GM21576 (cell line): ENCODE results near the gene KCTD19.
"Not testable (repeated sequence)": the region's sequence is repeated elsewhere in the genome, so short reads cannot be mapped to it uniquely, and the experiment has no call there.

Source experiments
- ATAC-seq: cut with Tn5 transposase; IDR thresholded peaks from one replicate; pipeline ENCODE4 v1.9.1; 2021; ENCODE audit warnings: mild to moderate bottlenecking, moderate library complexity; ENCODE audit not compliant: unreplicated experiment

Gene KCTD19

GRCh38 chr16:67326472-67327309 lies at the start of gene KCTD19, which contains the start of gene LRRC36:
TSS of gene KCTD19 (minus strand) at chr16:67326741. CDS start at chr16:67326707, 34 bp downstream.
TSS of gene LRRC36 (plus strand) at chr16:67326815. CDS start at chr16:67326863, 48 bp downstream.
- ATAC-seq = no peak

- ATAC-seq = not testable (repeated sequence)
Measured at GRCh38 chr16:67376012-67376411, 49.5 kb upstream of the KCTD19 start.

- ATAC-seq = no peak
Measured at GRCh38 chr16:67372664-67373063, 46.1 kb upstream of the KCTD19 start.

GRCh38 chr16:67370661-67371060 lies 44.1 kb upstream of the KCTD19 start:
- no peak for ATAC-seq

- ATAC-seq = no peak
Measured at GRCh38 chr16:67364600-67365235, 38.2 kb upstream of the KCTD19 start.

- no peak for ATAC-seq
Measured at GRCh38 chr16:67361038-67361437, 34.5 kb upstream of the KCTD19 start.

GRCh38 chr16:67359540-67360269 lies 33.2 kb upstream of the KCTD19 start:
- ATAC-seq = not testable (repeated sequence)

- no peak for ATAC-seq
Measured at GRCh38 chr16:67357561-67357960, 31.0 kb upstream of the KCTD19 start.

- no peak for ATAC-seq
Measured at GRCh38 chr16:67356396-67356795, 29.9 kb upstream of the KCTD19 start.

- ATAC-seq = not testable (repeated sequence)
Measured at GRCh38 chr16:67352463-67352862, 25.9 kb upstream of the KCTD19 start.

- ATAC-seq = no peak
Measured at GRCh38 chr16:67350324-67350723, 23.8 kb upstream of the KCTD19 start.

GRCh38 chr16:67349172-67349571 lies 22.6 kb upstream of the KCTD19 start:
- ATAC-seq = no peak

GRCh38 chr16:67346341-67346740 lies 19.8 kb upstream of the KCTD19 start:
- no peak for ATAC-seq

- no peak for ATAC-seq
Measured at GRCh38 chr16:67345401-67345800, 18.9 kb upstream of the KCTD19 start.

- no peak for ATAC-seq
Measured at GRCh38 chr16:67342616-67343015, 16.1 kb upstream of the KCTD19 start.

GRCh38 chr16:67341250-67341649 lies 14.7 kb upstream of the KCTD19 start:
- ATAC-seq = no peak

GRCh38 chr16:67339453-67339852 lies 12.9 kb upstream of the KCTD19 start:
- no peak for ATAC-seq

- no peak for ATAC-seq
Measured at GRCh38 chr16:67336648-67337047, 10.1 kb upstream of the KCTD19 start.

GRCh38 chr16:67336116-67336515 lies 9.6 kb upstream of the KCTD19 start:
- ATAC-seq = no peak

- ATAC-seq = no peak
Measured at GRCh38 chr16:67333315-67333714, 6.8 kb upstream of the KCTD19 start.

GRCh38 chr16:67329901-67330300 lies 3.4 kb upstream of the KCTD19 start:
- no peak for ATAC-seq
